Epidermal melanocyte (primary cell): ENCODE data around the gene WDR20.
A peak's percentile ranks its signal among the peaks of the same experiment; 100 is the strongest.

ENCODE experiments used
- DNase-seq: peaks from one replicate; pipeline ENCODE4 v3.0.0; 2011; ENCODE audit warnings: low spot score; ENCODE audit not compliant: insufficient read length

Gene WDR20

GRCh38 chr14:102196902-102197230 is 57.2 kb downstream of the WDR20 start:
- DNase-seq, result peak; percentile 15

DNA sequence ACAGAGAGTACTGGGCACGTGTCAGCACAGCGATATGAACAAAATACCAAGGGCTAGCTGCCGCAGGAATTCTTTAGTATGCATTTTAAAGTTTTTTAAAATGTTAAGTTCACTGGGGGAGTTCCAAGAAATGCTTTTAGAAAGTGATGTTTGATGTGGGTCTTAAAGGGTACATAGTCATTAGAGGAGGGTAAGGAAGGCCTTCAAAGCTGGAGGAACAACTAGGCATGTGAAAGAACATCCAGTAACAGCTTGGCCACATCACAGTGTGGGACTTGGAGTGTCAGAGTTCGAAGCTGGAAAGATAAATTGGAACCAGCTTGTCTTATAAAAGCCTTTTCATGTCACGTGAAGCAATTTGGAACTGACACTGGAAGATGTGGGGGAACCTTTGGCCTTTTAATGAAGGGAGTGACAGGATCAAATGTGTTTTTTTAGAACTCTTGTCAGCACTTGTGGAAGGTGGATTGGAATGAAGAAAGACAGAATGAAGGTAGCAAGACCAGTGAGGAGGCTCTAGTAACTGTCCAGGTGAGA is 57.7 kb downstream of the WDR20 start:
- DNase-seq, result peak; percentile 19

GRCh38 chr14:102200690-102201352 is 61.1 kb downstream of the WDR20 start:
- DNase-seq, result peak; percentile 11

DNA sequence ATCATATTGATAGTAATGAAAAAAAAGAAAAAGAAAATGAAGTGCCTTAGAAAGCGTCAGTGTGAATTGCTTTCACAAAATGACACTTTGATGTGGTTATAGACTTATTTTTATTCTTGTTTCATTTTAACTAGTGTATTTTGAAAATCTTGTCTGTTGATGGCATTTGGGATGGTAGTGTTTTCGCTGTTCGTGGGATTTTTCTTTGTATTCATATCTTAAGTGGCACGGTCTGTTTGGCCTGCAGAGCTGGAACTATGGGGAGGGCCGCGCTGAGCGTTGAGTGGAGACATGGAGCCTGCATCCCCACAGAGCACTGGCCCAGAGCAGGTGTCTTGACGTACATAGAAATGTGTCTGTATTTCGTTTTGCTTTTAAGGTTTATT is 61.6 kb downstream of the WDR20 start:
- DNase-seq, result no peak

DNA sequence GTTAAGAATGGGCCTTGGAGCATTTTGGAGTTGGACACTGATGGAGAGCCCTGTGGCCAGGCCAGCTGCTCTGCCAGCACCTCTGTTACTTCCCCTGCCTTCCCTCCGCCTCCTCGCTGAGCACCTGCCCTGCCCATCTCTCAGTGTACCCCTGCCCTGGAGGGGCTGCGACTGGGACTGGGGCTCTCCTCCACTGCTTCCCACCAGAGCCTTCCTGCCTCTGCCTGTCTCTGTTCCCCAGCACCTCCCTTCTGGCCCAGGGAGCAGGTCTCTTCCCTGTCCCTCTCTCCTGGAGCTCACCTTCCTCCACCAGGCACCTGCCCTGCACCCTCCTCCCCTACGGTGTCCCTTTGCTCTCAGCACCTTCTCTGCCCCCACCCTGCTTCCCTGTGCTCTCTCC is 62.1 kb downstream of the WDR20 start:
- peak; percentile 8 for DNase-seq

DNA sequence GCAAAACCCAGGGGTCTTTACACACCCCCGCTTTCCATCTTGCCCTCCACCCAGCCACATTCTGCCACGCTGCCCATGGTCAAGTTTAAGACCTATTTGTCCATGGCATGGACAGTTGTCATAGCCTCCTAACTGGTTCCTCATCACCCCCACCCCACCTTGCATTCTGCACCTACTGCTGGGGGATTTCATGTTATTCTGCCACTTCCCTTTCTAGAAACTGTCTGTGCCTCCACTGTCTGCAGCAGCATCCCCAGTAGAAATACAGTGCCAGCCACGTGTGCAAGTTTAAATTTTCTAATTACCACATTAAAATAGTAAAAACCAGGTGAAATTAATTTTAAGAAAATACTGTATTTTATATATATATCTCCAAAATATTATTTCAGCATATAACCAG is 63.2 kb downstream of the WDR20 start:
- DNase-seq, result peak; percentile 6

DNA sequence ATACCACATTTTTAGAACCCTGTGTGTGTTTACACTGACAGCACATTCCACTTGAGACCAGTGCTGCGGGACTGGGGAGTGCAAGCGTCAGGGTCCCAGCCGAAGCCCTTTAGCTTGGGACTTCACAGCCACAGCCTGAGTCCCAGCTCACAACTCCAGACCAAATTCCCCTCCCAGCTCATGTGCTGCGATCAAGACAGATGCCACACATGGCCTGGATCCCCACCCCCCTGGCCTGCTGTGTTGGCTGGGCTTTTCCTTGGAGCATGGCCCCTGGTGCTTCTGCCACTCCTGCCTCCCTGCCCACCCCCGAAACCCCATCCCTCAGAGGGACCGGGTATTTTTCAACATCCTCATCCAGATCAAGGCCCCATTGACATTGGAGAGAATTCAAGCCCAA is 63.7 kb downstream of the WDR20 start:
- peak; percentile 8 for DNase-seq

- DNase-seq, result no peak
Observed at GRCh38 chr14:102205560-102205959, 65.9 kb downstream of the WDR20 start.

GRCh38 chr14:102206918-102207317 is 67.2 kb downstream of the WDR20 start:
- DNase-seq, result no peak

GRCh38 chr14:102207831-102208365 is 68.2 kb downstream of the WDR20 start:
- DNase-seq, result no peak

DNA sequence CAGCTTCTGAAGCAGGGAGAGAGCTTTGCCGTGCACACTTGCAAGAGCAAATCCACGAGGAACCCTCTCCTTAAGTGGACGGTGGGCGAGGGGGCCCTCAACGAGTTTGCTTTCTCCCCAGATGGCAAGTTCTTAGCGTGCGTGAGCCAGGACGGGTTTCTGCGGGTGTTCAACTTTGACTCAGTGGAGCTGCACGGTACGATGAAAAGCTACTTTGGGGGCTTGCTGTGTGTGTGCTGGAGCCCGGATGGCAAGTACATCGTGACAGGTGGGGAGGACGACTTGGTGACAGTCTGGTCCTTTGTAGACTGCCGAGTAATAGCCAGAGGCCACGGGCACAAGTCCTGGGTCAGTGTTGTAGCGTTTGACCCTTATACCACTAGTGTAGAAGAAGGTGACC is 69.0 kb downstream of the WDR20 start:
- no peak for DNase-seq

DNA sequence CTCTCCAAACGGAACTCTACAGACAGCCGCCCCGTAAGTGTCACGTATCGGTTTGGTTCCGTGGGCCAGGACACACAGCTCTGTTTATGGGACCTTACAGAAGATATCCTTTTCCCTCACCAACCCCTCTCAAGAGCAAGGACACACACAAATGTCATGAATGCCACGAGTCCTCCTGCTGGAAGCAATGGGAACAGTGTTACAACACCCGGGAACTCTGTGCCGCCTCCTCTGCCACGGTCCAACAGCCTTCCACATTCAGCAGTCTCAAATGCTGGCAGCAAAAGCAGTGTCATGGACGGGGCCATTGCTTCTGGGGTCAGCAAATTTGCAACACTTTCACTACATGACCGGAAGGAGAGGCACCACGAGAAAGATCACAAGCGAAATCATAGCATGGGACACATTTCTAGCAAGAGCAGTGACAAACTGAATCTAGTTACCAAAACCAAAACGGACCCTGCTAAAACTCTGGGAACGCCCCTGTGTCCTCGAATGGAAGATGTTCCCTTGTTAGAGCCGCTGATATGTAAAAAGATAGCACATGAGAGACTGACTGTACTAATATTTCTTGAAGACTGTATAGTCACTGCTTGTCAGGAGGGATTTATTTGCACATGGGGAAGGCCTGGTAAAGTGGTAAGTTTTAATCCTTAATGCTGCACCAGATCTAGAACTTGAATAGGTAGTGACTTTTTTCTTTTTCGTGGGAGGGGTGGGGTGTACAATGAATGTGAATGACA is 69.7 kb downstream of the WDR20 start:
- no peak for DNase-seq

GRCh38 chr14:102210421-102211042 is 70.8 kb downstream of the WDR20 start:
- DNase-seq, result no peak

DNA sequence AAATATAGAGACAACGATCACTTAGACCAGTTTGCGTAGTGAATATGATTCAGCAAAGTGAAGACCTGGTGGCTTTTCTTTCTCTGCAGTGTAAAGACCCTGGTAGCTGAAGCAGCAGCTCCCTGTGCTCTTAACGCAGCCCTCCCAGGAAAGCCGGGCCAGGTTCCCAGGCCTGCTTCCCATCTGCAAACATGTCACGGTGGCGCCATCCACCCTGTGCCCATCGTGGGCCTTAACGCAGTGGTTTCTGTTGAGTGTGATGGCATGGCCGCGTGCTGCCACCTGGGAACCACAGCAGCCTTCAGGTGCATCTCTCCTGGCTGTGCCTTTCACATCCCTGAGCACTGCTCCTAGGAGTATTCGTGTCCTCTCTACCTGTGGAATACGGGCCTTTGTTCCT is 71.5 kb downstream of the WDR20 start:
- DNase-seq, result no peak

DNA sequence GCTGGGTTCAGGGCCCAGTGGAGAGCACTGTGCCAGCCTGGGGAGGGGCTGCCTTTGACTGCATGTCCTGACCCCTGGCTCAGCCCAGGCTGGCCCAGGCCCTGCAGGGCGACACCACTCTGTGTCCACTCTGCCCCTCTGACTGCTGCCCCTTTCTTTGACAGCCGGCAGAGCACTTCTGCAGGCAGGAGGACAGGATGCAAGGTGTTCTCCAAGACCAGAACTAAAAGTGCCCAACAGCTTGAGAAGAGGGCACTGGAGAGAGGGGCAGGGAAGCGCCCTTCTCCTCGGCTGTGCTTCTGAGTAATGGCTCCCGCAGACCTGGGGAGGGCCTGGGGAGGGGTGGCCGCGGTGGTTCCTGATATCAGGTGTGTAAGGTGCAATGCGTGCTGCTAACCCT is 72.7 kb downstream of the WDR20 start:
- no peak for DNase-seq

GRCh38 chr14:102212845-102213244 is 73.1 kb downstream of the WDR20 start:
- no peak for DNase-seq

- no peak for DNase-seq
Observed at GRCh38 chr14:102213470-102213869, 73.8 kb downstream of the WDR20 start.

DNA sequence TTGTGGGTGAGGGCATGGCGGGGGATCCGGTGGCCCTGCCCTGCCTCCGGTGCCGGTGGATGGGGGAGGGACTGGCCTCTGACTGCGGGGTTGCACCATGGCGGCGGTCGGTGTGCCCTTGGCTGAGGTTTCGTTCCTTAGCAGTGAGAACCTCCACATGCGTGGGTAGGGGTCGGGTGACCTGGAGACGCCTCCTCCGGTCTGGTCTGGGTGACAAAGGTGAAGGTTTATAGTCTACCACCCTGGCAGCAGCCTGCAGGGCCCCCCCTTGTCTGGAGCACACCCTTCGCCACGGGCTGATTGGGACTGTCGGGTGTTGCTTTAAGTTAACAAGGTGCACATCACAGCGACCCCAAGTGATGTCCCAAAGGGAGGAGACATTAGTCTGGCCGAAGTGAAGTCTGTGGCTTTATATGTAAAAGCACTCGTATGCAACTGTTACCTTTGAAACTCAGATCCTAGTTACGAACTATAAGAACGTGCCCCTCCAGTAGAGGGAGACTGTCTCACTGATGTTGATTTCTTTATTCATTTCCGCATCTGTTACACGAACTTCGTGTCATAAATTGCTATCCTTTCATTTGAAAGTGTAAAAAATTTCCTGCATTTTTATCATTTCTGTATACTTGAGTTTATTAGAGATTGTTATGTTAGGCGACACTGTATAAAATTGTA is 74.4 kb downstream of the WDR20 start:
- DNase-seq, result no peak

GRCh38 chr14:102215071-102215470 is 75.4 kb downstream of the WDR20 start:
- no peak for DNase-seq

DNA sequence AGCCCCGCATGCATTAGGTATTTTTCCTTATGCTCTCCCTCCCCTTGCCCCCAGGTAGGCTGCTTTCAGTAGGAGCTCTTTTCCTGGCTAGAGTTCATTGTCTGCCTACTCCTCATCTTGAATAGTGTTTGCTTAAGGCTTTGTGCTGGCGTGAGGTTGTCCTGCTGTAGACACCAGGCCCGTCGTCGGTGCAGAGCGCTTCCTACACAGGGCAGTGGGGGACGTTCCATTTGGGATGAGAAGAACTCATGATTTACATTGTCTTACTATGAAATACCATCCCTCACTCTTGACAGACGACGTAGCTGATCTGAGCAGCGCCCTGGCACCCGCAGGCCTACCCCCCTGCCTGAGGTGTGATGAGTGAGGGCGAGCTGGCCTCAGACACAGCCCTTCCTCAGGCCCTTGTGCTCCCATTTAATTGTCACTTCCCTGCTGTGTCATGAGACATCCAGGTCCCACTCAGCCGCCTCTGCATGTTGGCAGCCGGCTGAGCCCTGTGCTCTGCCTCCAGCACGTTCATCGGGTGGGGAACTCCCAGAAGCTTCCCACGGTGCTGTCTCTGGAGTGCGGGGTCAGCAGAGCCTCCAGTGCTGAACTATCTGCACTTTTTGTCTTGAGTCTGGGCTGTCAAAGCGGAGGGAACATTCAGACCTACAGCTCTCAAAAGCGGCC is 76.0 kb downstream of the WDR20 start:
- no peak for DNase-seq

- DNase-seq, result no peak
Observed at GRCh38 chr14:102217399-102217798, 77.7 kb downstream of the WDR20 start.
